Stimulated activated naive CD8-positive, alpha-beta T cell treated with anti-CD3 and anti-CD28 coated beads, Interleukin-15, amount 100 ng/mL, for 72 hours (primary cell): ENCODE results near the gene LDHAL6A.

ENCODE experiments used
- ATAC-seq: fragments of 150-1000 bp; cut with Tn5 transposase; 2 replicates; pipeline ENCODE4 v1.10.0; 2021; ENCODE audit warnings: mild to moderate bottlenecking, moderate library complexity
- DNase-seq, 2 donors: peaks; one replicate each; pipeline ENCODE4 v3.0.0; 2021 to 2022
- H3K27ac Mint-ChIP-seq, 2 donors: one replicate each; pipeline ENCODE4 v1.8.0; 2022; ENCODE audit warnings: mild to moderate bottlenecking in 2 of 2, mixed read lengths in 2 of 2, moderate library complexity in 2 of 2
- H3K27me3 Mint-ChIP-seq: one replicate; pipeline ENCODE4 v1.8.0; 2022; ENCODE audit warnings: mixed read lengths
- H3K4me1 Mint-ChIP-seq: one replicate; pipeline ENCODE4 v1.8.0; 2022; ENCODE audit warnings: mild to moderate bottlenecking, mixed read lengths
- H3K4me3 Mint-ChIP-seq, 2 donors: one replicate each; pipeline ENCODE4 v1.8.0; 2022; ENCODE audit warnings: mild to moderate bottlenecking in 2 of 2, mixed read lengths in 2 of 2, moderate library complexity in 1 of 2
- H3K9me3 Mint-ChIP-seq, 2 donors: one replicate each; pipeline ENCODE4 v1.8.0; 2022; ENCODE audit warnings: mixed read lengths in 2 of 2

LDHAL6A gene

DNA sequence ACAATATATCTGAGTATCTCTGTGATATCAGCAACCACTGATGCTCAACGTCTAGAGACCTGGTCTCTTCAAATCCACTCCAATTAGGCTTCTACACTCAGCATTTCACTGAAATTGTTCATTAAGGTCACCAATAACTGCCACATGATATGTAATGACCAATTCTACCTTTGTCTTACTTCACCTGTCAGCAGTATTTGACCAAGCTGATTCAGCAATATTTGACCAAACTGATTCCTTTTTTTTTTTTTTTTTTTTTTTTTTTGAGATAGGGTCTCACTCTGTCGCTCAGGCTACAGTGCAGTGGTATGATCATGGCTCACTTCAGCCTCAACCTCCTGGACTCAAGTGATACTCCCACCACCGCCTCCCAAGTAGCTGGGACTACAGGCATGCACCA, 65.5 kb downstream of the LDHAL6A start:
- H3K9me3 Mint-ChIP-seq = no peaks in the 10 kb centered on the region
- no peak overlapping the region for H3K4me3 Mint-ChIP-seq
- H3K27ac Mint-ChIP-seq = no peak overlapping the region
- ATAC-seq = no peak
- H3K27me3 Mint-ChIP-seq = no peaks in the 10 kb centered on the region
- no peak for DNase-seq
- H3K4me1 Mint-ChIP-seq = peaks cover 40% of the 10 kb centered on the region

DNA sequence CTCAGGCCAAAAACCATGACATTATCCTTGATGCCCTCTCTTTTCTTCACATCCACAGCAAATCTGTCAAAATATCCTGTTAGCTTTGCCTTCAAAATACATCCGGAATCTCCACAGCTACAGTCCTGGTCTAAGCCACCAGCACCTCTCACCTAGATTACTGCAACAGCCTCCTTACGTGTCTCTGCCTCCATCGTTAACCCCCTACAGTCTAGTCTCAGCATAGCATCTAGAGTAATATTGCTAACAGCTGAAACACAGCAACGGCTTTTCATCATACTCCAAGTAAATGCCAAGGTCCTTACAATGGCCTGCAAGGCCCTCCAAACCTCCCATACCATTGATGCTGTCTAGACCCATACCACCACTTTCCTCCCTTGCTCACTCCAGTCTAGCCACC, 66.7 kb downstream of the LDHAL6A start:
- H3K9me3 Mint-ChIP-seq = no peaks in the 10 kb centered on the region
- H3K4me3 Mint-ChIP-seq = no peak overlapping the region
- H3K27me3 Mint-ChIP-seq = no peaks in the 10 kb centered on the region
- H3K4me1 Mint-ChIP-seq = peaks cover 40% of the 10 kb centered on the region
- DNase-seq (no peak), ATAC-seq (no peak)
- H3K27ac Mint-ChIP-seq = no peak overlapping the region

- Mint-ChIP-seq H3K4me1 (peaks cover 46% of the 10 kb centered on the region), H3K9me3 (no peaks in the 10 kb centered on the region), H3K27me3 (no peaks in the 10 kb centered on the region), H3K27ac (peak overlapping the region in 1 of 2 donors; percentile 8), H3K4me3 (no peak overlapping the region)
- ATAC-seq = no peak
- DNase-seq = no peak
Observed at GRCh38 chr11:18523084-18523483, 67.4 kb downstream of the LDHAL6A start.

DNA sequence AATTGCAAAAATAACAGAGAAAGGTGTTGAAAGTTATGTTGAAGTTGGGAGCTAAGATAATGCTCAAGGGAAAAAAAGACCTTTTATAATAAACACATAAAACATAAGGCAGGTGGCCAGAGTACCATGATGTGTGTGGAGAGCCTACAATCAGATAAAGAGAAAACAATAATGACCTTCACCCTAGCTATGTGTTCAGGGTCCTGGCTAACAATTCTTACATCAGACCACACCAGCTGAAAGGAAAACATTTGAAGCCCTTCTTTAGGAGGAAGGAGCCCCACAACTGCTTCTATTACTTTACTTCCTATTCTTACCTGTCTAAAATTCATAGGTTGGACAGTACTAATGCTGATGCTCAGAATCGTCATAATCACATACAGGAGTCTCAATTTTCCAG, 68.6 kb downstream of the LDHAL6A start:
- Mint-ChIP-seq H3K27ac (no peak overlapping the region), H3K27me3 (no peaks in the 10 kb centered on the region), H3K9me3 (no peaks in the 10 kb centered on the region), H3K4me3 (no peak overlapping the region), H3K4me1 (peaks cover 56% of the 10 kb centered on the region)
- ATAC-seq (no peak), DNase-seq (no peak)

DNA sequence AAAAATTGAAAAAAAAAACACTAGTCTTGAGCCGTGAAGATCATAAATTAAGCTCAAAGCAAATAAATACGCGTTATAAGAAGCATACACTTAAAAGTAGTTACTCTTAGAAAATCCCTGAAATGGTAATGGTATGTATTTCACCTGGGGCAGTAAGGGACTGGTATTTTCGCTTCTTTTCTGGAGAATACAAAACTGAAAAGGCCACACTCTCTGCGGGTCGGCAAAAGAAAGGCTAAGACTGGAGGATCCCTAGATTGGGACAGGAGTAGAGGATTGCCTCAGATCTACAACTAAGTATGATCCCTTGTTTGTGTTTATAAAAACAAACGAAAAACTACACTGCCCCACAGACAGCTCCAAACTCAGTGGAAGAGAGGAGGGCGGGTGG, 70.5 kb downstream of the LDHAL6A start:
- peak overlapping the region; percentile 99 to 100 for H3K4me3 Mint-ChIP-seq
- no peaks in the 10 kb centered on the region for H3K9me3 Mint-ChIP-seq
- ATAC-seq (no peak), DNase-seq (no peak)
- peaks cover 55% of the 10 kb centered on the region for H3K4me1 Mint-ChIP-seq
- peak overlapping the region; percentile 99 to 100 for H3K27ac Mint-ChIP-seq
- no peaks in the 10 kb centered on the region for H3K27me3 Mint-ChIP-seq

DNA sequence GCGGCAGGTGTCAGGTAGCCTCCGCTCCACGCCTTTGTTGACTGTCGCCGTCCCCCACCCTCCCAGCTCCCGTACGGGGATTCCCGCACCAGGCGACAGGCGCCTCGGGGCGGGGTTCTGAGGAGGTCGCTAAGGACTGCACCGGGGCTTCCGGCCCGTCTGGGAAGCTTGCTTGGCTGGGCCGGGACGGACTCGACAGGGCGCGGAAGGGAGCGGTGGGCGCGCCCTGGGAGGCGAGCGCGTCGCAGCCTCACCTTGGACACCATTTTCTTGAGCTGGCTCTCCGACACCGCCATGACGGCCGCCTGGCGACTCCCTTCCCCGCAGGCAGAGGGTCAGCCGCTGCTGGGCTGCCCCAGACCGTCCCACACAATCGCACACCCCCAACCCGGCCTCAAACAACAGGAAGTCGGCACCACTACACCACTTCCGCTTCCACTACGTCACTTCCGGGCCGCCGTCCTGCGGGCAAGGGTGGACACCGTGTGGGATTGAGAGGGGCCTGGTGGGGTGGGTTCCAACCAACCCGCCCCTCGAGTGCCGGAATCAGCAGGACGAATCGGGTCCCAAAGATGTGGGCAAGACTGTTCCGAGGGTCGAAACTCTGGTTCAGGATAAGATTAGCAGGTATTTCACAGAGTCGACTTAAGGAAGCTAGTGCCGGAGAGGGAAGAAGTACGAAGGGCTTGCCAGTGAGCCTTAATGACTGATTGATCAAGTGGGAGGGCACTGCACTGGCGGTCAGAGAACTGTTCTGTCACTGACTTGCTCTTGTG, 71.1 kb downstream of the LDHAL6A start, which contains the start of gene TSG101:
Gene TSG101 (minus strand): TSS at position 422 of the 776 bp plus-strand sequence. CDS start 126 bp downstream, at position 296.
- Mint-ChIP-seq H3K27me3 (no peaks in the 10 kb centered on the region), H3K4me3 (peak within 1 kb of the TSS; percentile 99 to 100), H3K4me1 (peaks cover 56% of the 10 kb centered on the region), H3K9me3 (no peaks in the 10 kb centered on the region), H3K27ac (peak within 1 kb of the TSS; percentile 99 to 100)
- DNase-seq (peak; percentile 90 to 91), ATAC-seq (peak; percentile 98)

- H3K27me3 Mint-ChIP-seq = no peaks in the 10 kb centered on the region
- no peaks in the 10 kb centered on the region for H3K9me3 Mint-ChIP-seq
- H3K4me1 Mint-ChIP-seq = peaks cover 48% of the 10 kb centered on the region
- H3K4me3 Mint-ChIP-seq = peak overlapping the region; percentile 99 to 100
- DNase-seq = no peak
- ATAC-seq = no peak
- H3K27ac Mint-ChIP-seq = peak overlapping the region; percentile 99 to 100
Observed at GRCh38 chr11:18527512-18527911, 71.9 kb downstream of the LDHAL6A start.
